Esophagus (tissue), 2 donors: Measurements from ENCODE around the gene RNF144A. TPM values are rescaled to one million over a fixed set of nuclear protein-coding genes. Genes with fewer than 3 reads are reported as not detected.
"Not testable (repeated sequence)": the region's sequence is repeated elsewhere in the genome, so short reads cannot be mapped to it uniquely, and the experiment has no call there.

Experiments used
- H3K27ac ChIP-seq, 2 donors: one replicate each; pipeline ENCODE4 v1.5.1; 2013; ENCODE audit warnings: low read depth in 2 of 2, mild to moderate bottlenecking in 2 of 2, inconsistent platforms in 1 of 2, low read length in 1 of 2, moderate library complexity in 1 of 2
- H3K27me3 ChIP-seq, 2 donors: one replicate each; pipeline ENCODE4 v1.6.1; 2013; ENCODE audit warnings: low read length in 2 of 2, control low read depth in 1 of 2, mild to moderate bottlenecking in 1 of 2; ENCODE audit not compliant: insufficient read depth in 2 of 2, control insufficient read depth in 1 of 2
- H3K36me3 ChIP-seq, 2 donors: one replicate each; pipeline ENCODE4 v1.6.1; 2013; ENCODE audit warnings: low read length in 1 of 2; ENCODE audit not compliant: control insufficient read depth in 2 of 2, insufficient read depth in 2 of 2
- H3K4me1 ChIP-seq, 2 donors: one replicate each; pipeline ENCODE4 v1.6.1; 2013; ENCODE audit warnings: low read length in 1 of 2; ENCODE audit not compliant: control insufficient read depth in 2 of 2, insufficient read depth in 2 of 2
- H3K4me3 ChIP-seq, 2 donors: one replicate each; pipeline ENCODE4 v1.5.1; 2013; ENCODE audit warnings: low read length in 2 of 2, mild to moderate bottlenecking in 2 of 2, low read depth in 1 of 2, moderate library complexity in 1 of 2
- H3K9me3 ChIP-seq, 2 donors: one replicate each; pipeline ENCODE4 v1.6.1; 2013; ENCODE audit warnings: mild to moderate bottlenecking in 2 of 2, low read depth in 1 of 2, low read length in 1 of 2, moderate library complexity in 1 of 2; ENCODE audit not compliant: control insufficient read depth in 2 of 2, insufficient read depth in 1 of 2
- WGBS, 2 donors: extraction: QIAGEN DNeasy Blood & Tissue Kit; methylation state at CpG; one replicate each; pipeline ENCODE4 v1.1.7; 2013; 5-methylcytosine and 5-hydroxymethylcytosine counted together
- polyA plus RNA-seq, 2 donors: library from polyadenylated mRNA; stranded (reverse); fragments of 200-250 nt; gene quantifications; one replicate each; pipeline ENCODE4 v1.2.3, GENCODE V29; 2013
- donor health status: healthy with polysubstance abuse.
- donor health status: Bipolar disorder and iron deficiency.

Gene RNF144A
- polyA plus RNA-seq, 2 donors, result 2.0 to 2.4 TPM

- no peaks in the 10 kb centered on the region for H3K4me1 ChIP-seq
- no peaks in the 10 kb centered on the region for H3K27me3 ChIP-seq
- WGBS, 2 donors, result 75 to 83% methylated on average over 3 of the region's 3 CpGs
- no peaks in the 10 kb centered on the region for H3K9me3 ChIP-seq
- no peak overlapping the region for H3K27ac ChIP-seq
- no peaks in the 10 kb centered on the region for H3K36me3 ChIP-seq
- H3K4me3 ChIP-seq, result no peak overlapping the region
These were observed 16.7 kb downstream of the RNF144A start for GRCh38 chr2:6933911-6934310.

DNA sequence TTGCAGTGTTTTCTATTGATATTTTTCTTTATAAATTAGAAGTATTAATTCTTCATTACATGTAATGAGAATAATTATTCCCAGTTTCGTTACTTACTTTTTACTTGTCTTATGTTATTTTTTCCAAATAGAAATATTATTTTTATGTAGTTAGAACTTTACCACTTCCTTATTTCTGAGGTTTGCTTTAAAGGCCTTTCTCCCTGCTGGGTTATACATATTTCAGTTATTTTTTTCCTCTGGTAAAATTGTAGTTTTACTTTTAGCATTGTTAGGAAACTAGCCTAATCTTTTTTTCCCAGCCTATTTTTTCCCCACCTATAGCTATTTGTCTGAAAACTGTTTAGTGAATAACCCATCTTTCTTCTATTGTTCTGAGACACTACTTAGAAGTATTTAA, 17.1 kb downstream of the RNF144A start:
- Histone ChIP-seq H3K27ac (no peak overlapping the region), H3K4me3 (no peak overlapping the region), H3K9me3 (no peaks in the 10 kb centered on the region), H3K36me3 (no peaks in the 10 kb centered on the region), H3K27me3 (no peaks in the 10 kb centered on the region), H3K4me1 (no peaks in the 10 kb centered on the region)
- 80 to 81% methylated on average over 1 of the region's 1 CpG for WGBS, 2 donors

DNA sequence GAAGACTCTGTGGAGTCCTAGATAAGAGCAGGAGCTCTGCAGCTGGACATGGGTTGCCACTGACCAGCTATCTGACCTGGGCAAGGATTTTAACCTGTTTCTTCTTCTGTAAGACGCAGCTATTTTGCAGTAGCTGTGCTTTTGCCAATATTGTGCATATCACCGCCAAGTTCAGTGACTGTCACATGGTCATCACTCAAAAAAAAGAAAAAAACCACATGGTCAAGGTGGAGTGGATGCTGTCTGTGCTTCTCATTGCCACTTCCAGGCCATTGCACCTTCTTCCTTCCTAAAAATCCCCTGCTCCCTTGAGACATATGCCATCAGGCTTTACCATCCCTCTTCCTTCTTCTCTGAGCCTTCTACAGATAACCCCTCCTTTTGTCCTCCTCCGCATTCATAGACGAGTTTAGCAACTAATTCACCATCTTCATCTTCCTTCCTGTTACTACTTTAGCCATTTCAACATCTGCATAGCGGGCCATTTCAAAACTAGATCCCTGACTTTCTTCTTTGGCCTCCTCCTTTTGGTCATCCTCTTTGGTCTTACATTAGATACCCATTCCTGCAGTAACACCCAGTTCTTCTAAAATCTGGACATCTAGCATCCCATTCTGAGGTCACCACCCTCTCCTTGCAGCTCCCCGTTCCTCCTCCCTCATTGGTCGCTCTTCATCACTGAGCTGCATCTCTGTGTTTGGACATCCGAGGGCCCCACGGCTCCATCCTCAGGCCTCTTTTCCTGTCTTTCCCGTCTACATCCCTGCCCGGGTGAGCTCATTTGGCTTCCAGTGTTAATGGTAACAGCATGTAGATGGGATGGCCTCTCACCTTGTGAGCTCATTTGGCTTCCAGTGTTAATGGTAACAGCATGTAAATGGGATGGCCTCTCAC, 17.8 kb downstream of the RNF144A start:
- no peaks in the 10 kb centered on the region for H3K36me3 ChIP-seq
- H3K27me3 ChIP-seq, result no peaks in the 10 kb centered on the region
- 87 to 90% methylated on average over 11 of the region's 11 CpGs for WGBS, 2 donors
- no peak overlapping the region for H3K27ac ChIP-seq
- H3K4me3 ChIP-seq, result no peak overlapping the region
- H3K4me1 ChIP-seq, result no peaks in the 10 kb centered on the region
- H3K9me3 ChIP-seq, result no peaks in the 10 kb centered on the region

DNA sequence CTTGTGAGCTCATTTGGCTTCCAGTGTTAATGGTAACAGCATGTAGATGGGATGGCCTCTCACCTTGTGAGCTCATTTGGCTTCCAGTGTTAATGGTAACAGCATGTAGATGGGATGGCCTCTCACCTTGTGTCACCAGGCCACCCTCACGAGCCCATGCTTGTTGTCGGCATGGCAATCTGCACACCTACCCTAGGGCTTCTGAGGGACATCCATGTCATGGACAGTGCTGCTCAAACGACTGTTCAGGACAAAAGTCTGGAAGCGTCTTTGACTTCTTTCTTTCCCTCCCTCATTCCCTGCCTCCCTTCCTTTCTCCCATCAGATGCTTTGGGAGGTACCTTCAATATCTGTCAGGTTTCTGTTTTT, 18.4 kb downstream of the RNF144A start:
- H3K9me3 ChIP-seq, H3K27ac ChIP-seq, H3K36me3 ChIP-seq, H3K27me3 ChIP-seq, H3K4me1 ChIP-seq, H3K4me3 ChIP-seq: not testable (repeated sequence)
- 88 to 91% methylated on average over 4 of the region's 4 CpGs for WGBS, 2 donors

DNA sequence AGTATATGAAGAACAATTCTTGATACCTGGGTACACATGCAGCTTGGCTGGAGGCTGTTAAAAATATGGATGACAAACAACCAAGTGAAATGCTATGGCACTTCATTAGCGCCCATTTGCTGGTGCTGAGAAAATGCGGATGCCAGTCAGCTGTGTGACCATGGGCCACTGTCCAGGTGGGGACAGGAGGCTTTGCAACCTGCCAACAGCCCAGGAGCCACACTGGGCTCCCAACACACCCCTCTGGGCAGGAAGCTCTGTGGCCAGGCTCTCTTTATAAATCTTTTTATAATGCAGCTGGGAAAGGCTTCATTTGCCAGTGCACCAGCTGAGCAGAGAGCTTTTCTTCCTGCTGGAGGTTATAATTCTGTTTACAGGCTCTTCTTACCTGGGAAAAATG, 19.9 kb downstream of the RNF144A start:
- Histone ChIP-seq H3K27ac (no peak overlapping the region), H3K27me3 (no peaks in the 10 kb centered on the region), H3K4me3 (no peak overlapping the region), H3K9me3 (no peaks in the 10 kb centered on the region), H3K4me1 (no peaks in the 10 kb centered on the region), H3K36me3 (peaks cover 0 to 2% of the 10 kb centered on the region in 2 donors)
- WGBS, 2 donors, result 80 to 94% methylated on average over 2 of the region's 2 CpGs

- Histone ChIP-seq H3K4me1 (no peaks in the 10 kb centered on the region), H3K9me3 (no peaks in the 10 kb centered on the region), H3K36me3 (peaks cover 0 to 2% of the 10 kb centered on the region in 2 donors), H3K4me3 (no peak overlapping the region), H3K27ac (no peak overlapping the region), H3K27me3 (no peaks in the 10 kb centered on the region)
- 77 to 85% methylated on average over 4 of the region's 4 CpGs for WGBS, 2 donors
These were observed 20.4 kb downstream of the RNF144A start for GRCh38 chr2:6937582-6937981.

DNA sequence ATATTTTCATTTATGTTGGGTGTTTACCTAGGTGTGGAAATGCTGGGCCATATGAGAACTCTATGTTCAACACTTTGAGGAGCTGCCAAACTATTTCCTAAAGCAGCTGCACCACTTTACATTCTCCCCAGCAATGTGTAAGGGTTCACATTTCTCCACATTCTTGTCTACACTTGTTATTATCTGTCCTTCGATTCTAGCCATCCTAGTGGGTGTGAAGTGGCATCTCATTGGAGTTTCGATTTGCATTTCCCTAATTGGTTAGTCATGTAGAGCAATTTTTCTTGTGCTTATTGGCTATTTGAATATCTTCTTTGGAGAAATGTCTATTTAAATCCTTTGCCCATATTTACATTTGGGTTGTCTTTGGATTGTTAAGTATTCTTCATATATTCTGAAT, 21.9 kb downstream of the RNF144A start:
- Histone ChIP-seq H3K27ac (no peak overlapping the region), H3K36me3 (peaks cover 0 to 12% of the 10 kb centered on the region in 2 donors), H3K4me1 (peaks cover 0 to 1% of the 10 kb centered on the region in 2 donors), H3K9me3 (no peaks in the 10 kb centered on the region), H3K4me3 (no peak overlapping the region), H3K27me3 (no peaks in the 10 kb centered on the region)
- 68 to 75% methylated on average over 2 of the region's 2 CpGs for WGBS, 2 donors

DNA sequence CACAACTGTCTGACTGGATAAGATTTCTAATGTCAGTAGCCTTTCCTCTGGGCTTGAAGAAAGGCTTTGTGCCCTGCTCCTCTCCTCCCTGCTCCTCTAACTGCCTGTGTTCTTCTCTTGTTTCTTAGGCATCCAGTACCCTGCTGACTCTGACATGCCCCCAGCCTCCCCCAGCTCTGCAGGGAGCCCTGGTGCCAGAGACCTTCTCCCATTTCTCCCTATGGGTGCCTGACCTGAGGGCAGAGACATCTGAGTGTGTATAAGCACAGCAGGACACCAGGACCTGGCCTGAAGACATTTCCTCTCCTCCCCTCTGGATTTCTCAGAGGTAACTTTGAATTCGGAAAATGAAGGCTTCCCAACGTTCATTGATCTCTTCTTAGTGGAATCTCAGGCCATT, 23.6 kb downstream of the RNF144A start:
- Histone ChIP-seq H3K27ac (no peak overlapping the region), H3K36me3 (peaks cover 0 to 12% of the 10 kb centered on the region in 2 donors)
- WGBS, 2 donors, result 92 to 96% methylated on average over 2 of the region's 2 CpGs

DNA sequence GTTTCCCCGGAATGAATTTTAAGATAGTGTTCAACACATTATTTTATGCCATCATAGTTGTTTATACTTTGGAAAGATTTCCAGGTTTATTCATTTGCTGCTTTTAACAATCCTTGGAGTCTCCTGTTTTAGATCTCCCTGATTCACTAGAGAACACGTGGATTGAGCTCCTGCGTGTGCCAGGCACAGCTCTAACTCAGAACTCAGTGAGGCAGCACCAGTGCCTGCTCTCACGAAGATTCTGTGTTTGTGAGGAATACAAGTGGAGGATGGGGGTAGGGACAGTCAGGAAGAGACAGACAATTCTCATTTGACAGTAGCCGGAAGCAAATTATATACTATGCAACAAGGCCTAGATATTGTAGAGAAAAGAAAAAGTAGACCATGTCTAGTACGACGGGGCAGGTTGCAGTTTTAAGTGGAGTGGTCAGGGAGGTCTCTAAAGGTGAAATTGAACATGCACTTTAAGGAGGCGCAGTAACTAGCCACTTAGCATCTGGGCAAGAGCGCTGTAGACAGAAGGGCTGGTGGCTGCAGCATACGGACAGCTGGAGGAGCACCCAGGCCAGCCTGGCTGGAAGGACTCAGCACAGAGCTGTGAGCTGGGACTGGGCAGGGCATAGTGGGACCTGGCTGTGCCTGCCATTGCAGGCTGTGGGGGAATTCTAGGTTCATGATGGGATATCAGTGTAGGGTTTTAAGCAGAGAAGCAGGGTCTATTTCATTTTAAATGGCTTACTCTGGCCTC, 24.3 kb downstream of the RNF144A start:
- Histone ChIP-seq H3K27ac (no peak overlapping the region), H3K4me1 (peaks cover 0 to 4% of the 10 kb centered on the region in 2 donors), H3K27me3 (no peaks in the 10 kb centered on the region), H3K9me3 (no peaks in the 10 kb centered on the region), H3K4me3 (no peak overlapping the region), H3K36me3 (peaks cover 0 to 12% of the 10 kb centered on the region in 2 donors)
- WGBS, 2 donors, result 95 to 97% methylated on average over 10 of the region's 10 CpGs

More for the DNA sequence above, 23.6 kb downstream of the RNF144A start:
- Histone ChIP-seq H3K27me3 (no peaks in the 10 kb centered on the region), H3K4me3 (no peak overlapping the region), H3K4me1 (peaks cover 0 to 4% of the 10 kb centered on the region in 2 donors), H3K9me3 (no peaks in the 10 kb centered on the region)
